Uterus (tissue), 2 donors: ENCODE results near the gene PACS1.

ENCODE experiments used
- POLR2A ChIP-seq, 2 donors: fragments of 450-650 bp; IDR thresholded peaks; one replicate each; pipeline ENCODE4 v1.6.1; 2016; ENCODE audit warnings: antibody characterized with exemption in 2 of 2, mild to moderate bottlenecking in 1 of 2, moderate library complexity in 1 of 2
- TF ChIP-seq, protein P1 (sequence below), 4 experiments: fragments of 200-600 bp in 2 of 4; fragments of 450-650 bp in 2 of 4; sonication (generic) in 2 of 4; IDR thresholded peaks; one replicate each; pipeline ENCODE4 v1.5.1; 2016 to 2019; ENCODE audit warnings: antibody characterized with exemption in 4 of 4, mild to moderate bottlenecking in 2 of 4, moderate library complexity in 1 of 4

- TF ChIP-seq, protein P1, sequence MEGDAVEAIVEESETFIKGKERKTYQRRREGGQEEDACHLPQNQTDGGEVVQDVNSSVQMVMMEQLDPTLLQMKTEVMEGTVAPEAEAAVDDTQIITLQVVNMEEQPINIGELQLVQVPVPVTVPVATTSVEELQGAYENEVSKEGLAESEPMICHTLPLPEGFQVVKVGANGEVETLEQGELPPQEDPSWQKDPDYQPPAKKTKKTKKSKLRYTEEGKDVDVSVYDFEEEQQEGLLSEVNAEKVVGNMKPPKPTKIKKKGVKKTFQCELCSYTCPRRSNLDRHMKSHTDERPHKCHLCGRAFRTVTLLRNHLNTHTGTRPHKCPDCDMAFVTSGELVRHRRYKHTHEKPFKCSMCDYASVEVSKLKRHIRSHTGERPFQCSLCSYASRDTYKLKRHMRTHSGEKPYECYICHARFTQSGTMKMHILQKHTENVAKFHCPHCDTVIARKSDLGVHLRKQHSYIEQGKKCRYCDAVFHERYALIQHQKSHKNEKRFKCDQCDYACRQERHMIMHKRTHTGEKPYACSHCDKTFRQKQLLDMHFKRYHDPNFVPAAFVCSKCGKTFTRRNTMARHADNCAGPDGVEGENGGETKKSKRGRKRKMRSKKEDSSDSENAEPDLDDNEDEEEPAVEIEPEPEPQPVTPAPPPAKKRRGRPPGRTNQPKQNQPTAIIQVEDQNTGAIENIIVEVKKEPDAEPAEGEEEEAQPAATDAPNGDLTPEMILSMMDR (IDR thresholded peaks at IDR 0.05), result no peak
- TF ChIP-seq POLR2A (IDR thresholded peaks at IDR 0.05), result no peak
These were observed 165.1 kb downstream of the PACS1 start for GRCh38 chr11:66235141-66235540.
